GM18526 (cell line): ENCODE measurements around the gene APOLD1.

ENCODE experiments used
- POLR2A ChIP-seq: IDR thresholded peaks from 3 replicates; pipeline ENCODE4 v1.6.1; 2011; ENCODE audit not compliant: insufficient read length; ENCODE audit errors: extremely low read depth

The APOLD1 gene

DNA sequence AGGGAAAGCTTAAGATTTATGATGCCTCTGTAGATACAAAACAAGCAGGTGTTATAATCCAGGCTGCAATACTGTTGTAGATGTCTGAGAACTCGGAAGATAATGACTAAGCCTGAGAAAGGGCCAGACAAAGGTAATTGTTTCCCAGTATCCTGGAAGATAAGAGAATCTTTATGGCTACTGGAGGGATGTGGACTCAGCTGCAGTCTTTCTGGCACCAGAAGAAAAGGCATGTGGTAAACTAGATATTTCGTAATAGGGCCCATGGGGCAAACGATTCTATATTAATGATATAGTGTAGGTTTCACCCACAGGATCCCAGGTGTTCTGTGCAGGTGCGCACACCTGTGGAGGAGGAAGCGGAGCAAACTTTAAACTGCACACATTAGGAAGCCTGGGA lies 9.2 kb upstream of the APOLD1 start:
- TF ChIP-seq POLR2A, result no peak

DNA sequence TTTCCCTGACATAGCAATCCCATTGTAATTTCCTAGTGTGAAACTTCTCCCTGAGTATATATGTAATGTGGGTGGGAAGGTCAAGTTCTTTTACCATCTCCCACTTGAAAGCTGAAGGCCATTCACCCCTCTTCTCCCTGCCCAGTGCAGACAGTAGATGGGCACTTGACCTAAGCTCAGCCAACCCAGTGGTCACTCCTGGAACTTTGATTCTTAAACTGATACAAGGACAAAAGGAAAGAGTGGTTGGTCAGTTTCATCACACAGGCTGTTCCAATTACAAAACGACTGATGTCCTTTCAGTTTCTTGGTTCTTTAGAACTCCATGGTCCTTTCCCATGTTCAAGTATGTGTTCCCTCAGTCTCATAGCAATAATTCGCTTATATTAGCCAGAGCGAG lies 8.4 kb upstream of the APOLD1 start:
- no peak for TF ChIP-seq POLR2A

DNA sequence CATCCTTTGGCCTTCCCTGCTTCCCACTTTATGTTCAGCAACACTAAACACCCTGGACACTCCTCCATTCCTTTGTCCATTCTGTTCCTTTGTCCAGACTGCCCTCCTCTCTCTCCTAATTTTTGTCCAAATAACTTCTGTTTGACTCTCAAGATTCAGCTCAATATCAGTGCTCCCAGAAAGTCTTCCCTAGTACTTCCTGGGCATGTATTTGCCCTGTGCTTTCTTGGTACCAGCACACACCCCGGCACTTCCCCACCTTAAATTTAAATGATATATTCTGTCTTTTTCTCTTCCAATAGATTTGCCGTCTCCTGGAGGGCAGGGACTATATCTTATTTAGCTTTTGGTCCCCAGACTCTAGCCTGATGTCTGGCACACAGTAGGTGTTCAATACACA lies 6.5 kb upstream of the APOLD1 start:
- TF ChIP-seq POLR2A, result no peak

DNA sequence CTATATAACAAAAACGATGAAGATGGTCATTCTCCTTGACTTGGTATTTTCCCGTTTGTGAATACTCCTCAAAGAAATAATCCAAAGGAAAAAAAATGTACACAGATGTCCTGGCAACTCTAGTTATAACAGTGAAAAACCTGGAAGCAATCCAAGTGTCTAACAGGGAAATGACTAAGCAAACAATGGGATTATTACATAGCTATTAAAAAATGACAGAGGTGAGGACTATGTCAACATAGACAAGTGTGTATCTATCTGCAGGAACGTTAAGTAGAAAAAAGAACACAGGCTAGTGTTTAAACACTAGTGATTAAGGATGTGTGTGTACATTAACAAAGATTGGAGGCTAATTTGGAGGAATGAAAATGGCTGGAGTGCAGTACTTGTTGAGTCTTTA lies 5.9 kb upstream of the APOLD1 start:
- no peak for TF ChIP-seq POLR2A

DNA sequence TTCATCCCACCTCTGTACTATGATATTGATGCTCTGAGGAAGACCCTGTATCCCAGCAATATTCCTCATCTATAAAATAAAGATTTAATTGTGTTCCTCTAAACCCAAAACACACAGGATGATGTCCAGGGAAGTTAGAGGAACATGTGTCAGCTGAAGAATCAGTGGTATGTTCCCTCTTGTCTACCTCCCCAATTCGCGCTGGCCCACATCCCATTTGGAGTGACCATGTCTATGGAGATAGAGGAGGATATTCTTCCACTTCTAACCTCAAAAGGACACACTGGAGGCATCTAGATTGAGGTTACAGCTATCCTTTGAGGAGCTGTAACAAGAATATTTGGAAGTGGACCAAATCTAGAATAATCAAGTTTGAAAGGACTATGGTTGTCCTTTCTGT lies 1.3 kb upstream of the APOLD1 start:
- TF ChIP-seq POLR2A, result no peak

DNA sequence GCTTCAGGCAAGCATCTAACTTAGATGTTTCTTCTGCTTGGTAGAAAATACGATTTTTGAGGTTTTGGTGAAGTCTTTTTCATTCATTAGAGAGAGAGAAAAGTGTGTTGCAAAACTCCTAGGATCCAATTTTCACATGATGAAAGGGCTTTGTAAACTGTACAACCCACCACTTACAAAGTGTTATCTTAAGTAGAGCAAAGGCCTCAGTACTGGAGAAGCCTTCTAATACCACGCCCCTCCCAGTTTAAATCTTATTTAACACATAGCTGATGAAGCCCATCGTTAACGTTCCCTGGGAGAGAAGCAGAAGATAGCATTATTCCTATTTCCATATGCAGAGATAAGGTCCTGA lies 869 bp downstream of the APOLD1 start:
- TF ChIP-seq POLR2A, result no peak

DNA sequence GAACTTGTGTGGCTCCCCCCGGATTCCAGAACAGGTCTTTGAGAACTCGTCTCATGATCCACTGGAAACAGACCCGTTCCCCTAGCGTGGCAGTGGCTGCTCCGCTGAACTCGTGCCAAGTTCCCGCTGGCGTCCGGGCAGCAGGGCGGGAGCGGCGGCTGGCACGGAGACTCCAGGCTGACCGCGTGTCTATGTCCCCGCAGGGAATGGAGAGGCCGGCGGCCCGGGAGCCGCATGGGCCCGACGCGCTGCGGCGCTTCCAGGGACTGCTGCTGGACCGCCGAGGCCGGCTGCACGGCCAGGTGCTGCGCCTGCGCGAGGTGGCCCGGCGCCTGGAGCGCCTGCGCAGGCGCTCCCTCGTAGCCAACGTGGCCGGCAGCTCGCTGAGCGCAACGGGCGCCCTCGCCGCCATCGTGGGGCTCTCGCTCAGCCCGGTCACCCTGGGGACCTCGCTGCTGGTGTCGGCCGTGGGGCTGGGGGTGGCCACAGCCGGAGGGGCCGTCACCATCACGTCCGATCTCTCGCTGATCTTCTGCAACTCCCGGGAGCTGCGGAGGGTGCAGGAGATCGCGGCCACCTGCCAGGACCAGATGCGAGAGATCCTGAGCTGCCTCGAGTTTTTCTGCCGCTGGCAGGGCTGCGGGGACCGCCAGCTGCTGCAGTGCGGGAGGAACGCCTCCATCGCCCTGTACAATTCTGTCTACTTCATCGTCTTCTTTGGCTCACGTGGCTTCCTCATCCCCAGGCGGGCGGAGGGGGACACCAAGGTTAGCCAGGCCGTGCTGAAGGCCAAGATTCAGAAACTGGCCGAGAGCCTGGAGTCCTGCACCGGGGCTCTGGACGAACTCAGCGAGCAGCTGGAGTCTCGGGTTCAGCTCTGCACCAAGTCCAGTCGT lies 1.5 kb downstream of the APOLD1 start:
- peak; percentile 90 for TF ChIP-seq POLR2A

DNA sequence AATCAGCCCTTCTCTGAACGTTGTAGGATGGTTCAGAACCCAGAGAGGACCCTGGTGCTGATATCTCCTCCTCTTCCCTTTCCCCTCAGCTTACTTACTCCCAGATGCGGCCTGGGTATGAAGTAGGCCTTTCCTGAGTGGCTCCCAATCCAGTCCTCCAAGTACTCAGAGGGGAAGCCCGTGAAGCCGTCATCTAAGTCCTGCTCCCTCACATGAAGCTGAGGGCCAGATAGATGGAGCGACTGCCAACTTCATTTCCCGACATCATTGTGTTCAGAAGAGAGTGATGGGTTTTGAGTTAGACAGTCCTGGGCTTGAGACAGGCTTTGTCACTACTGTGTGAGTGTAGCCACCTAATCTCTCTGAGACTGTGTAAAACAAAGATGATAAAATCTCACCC lies 2.7 kb downstream of the APOLD1 start:
- no peak for TF ChIP-seq POLR2A

DNA sequence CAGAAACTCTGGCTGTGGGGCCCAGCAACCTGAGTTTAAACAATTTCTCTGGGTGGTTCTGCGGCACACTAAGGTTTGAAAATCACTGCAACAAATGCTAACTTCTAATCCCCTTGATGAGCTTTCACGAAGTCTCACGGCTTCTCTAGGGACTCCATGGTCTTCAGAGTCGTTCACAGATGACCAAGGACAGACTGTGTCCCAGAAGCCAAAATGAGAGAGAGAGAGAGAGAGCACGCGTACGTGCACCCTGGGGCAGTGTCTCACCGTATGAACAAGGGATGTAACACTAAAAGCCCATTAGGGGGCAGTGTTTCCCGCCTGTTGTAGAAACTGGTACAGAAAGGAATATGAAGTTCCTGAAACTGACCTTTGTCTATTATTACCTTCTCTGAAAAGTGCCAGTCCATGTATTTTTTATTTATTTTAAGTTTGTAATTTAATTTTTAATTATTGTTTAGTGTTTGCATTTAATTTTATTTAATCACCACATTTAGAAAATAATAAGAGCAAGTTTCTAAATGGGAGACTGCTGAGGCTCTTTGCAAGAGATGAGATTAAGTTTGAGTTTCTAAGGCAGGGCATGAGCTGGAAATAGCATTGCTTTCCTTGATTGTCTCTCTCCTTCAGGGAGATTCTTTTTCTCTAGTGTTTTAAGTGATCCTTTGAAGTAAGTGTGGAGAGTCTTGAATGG lies 3.4 kb downstream of the APOLD1 start:
- no peak for TF ChIP-seq POLR2A

DNA sequence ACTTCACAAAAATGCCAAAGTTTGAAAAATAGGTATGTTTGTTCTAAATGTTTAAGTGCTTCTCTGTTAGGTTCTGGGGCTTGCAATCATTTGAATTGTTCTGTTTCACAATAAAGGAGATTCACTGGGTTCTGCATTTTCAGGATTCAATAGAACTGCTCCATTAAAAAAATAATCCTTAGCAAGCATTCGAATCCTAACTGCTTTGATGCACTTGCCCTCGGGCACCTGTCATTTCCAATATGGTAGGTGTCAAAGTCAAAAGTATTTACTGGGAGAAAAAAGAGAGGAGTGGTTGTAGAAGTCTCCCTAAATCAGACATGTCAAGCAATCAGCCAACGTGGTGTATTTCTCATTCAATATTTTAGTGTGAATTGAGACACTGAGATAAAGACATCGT lies 5.5 kb downstream of the APOLD1 start:
- no peak for TF ChIP-seq POLR2A

DNA sequence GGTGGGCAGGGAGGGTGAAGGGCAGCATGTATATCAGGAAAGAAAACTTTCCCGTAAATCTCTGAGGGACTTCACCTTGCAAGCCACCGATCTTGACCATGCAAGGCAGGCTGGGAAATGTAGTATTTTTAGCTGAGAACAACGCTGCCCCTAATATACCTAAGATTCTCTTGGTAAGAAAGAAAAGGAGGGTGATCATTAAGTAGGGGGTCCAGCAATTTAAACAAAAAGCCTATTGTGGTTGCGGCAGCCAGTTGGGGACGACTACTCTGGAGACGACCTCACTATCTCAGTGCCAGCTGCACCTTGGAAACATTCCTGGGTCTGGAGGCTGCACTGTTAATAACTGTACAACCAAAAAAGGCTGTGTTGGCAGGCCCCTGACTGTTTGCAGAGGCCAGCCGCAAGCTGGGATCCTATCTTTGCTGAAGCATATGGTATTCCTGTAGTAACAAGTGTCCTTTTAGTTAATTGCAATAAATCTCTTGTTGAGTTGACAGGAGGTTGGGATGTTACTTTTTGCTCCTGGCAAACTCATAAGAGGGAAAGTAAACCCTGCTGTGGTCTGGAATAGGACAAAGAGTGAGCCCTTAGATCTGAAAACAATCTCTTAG lies 6.4 kb downstream of the APOLD1 start:
- no peak for TF ChIP-seq POLR2A

DNA sequence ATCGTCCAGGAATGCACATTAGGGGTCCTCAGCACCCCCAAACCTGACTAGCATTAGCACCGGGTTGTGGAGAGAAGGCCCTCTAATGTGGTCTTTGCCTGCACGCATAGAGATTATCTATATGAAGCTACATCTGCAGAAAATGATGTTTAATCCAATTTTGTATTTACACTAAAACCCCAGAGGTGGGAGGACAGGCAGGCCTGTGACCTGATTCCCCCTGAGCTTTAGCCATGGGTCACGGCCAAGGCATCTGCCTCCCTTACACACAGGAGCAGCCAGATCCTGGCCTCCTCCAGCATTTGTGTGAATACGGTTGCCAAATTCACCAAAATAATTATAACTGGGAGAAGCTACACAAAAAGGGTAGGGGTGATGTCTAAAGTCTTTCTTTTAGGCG lies 7.0 kb downstream of the APOLD1 start:
- no peak for TF ChIP-seq POLR2A

DNA sequence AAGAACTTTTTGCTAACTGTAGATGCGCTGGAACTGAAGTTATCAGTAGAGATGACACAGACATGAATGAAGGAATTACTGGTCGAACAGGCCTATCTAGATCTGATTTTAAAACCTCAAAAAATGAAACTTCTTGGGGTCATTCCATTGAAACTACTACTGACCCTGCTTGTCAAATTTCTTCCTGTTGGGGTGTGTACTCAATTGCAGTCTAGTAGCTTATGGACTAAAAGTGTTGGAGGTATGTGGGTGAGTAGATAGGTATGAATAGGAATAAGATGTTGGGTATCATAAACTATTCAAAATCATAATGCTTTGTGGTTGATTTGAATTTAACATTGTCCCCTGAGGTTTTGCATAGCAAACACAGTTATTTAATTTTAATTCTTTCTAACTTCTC lies 9.2 kb downstream of the APOLD1 start:
- no peak for TF ChIP-seq POLR2A

DNA sequence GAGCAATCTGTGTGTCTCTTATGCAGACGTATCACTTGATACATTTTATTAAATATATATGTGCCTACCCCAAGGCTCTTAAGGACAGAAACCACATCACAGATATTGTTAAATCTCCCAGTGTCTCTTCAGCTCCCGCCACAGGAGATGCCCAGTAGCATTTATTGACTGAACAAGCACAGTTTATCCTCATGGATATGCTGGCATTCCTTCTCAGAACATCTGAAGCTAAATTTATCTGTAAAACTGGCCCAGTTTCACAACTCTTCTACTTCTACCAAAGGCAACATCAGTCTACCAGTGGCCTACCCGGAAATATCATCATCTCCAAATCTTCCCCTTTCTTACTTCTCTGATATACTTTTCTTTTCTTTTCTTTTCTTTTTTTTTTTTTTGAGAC lies 10.7 kb downstream of the APOLD1 start:
- no peak for TF ChIP-seq POLR2A

DNA sequence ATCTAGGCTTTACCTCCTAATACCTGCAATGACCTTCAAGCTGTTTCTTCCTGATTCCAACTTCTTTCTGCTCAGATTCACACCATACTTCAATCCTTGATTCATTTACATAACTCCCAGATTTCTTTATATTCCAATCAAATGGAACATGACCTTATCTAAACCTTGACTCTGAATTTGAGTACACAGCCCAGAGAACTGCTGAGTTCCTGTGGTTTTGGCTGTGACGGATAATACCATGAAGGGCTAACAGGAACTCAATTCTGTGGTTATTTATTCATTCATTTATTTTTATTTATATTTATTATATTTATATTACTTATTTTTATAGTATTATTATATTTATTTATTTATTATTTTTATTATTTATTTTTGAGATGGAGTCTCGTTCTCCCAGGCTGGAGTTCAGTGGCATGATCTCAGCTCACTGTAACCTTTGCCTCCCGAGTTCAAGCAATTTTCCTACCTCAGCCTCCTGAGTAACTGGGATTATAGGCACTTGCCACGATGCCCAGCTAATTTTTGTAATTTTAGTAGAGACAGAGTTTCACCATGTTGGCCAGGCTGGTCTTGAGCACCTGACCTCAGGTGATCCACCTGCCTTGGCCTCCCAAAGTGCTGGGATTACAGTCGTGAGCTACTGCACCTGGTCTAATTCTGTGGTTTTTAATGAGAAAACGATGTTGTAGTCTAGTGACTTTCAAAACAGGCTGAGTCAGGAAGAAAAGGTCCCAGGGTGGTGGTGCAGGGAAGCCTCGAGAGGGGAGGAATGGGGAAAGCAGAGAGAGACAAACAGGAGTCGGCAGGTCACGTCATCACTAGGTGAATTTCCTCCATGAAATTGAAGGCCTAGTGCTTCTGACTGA lies 11.7 kb downstream of the APOLD1 start:
- TF ChIP-seq POLR2A, result no peak
